ENCODE results near the gene PSMD11. TPM values are rescaled to one million over a fixed set of nuclear protein-coding genes. Genes with fewer than 3 reads are reported as not detected.

PSMD11 gene
- polyA plus RNA-seq, 2 of the 4 experiments (the other 2 are of a cell fraction) = 195 to 228 TPM

DNA sequence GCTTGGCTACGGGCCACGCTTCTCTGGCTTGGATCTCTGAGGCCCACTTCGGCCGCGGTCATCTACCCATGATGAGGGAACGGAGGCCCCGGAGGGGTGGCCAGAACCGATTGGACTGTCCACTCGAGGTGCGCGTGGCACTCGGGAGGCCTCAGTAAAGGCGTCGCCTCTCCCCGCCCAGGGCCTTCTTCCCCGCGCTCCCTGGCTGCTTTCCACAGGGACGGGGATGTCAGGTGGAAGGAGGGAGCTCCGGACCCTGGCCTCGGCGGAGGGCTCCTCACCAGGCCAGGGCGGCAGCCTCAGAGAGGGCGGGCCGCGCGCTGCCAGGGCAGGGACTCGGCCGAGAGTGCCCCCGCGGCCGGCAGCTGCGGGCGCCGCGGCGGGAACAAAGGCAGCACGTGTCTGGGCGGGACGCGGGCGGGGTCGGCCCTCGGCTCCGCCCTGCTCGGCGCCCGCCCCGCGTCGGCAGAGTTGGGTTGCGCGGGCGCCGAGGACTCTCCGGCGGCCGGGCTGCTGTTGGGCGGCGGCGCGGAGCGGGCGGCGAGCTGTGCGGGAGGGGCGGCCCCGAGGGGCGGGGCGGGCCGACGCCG, 41.9 kb downstream of the PSMD11 start:
- Histone ChIP-seq H3K9me3 (no peaks in the 10 kb centered on the region), H3K4me1 (peaks cover 6% of the 10 kb centered on the region; the same call in 1 of the 3 replicates), H3K4me3 (peak overlapping the region; percentile 94), H3K4me2 (peak overlapping the region; percentile 93), H3K27ac (peak overlapping the region; percentile 86 to 92)
- DNase-seq (ENCODE audit: low read depth in 1 of 2, low spot score in 1 of 2) (peak; percentile 76 to 77), FAIRE-seq (no peak), ATAC-seq (peak; percentile 65 to 82)
- 58% methylated on average over 20 of the region's 72 CpGs for WGBS (ENCODE audit: missing lambda C conversion rate)
- CTCF ChIA-PET = interaction anchor here (0.5 to 23.7 kb wide), 9 partner anchors 10 to 269 kb away, joined by 3 to 298 read pairs (median 3); partner anchors contain the start of gene PSMD11
- POLR2A ChIA-PET = interaction anchor here (1.0 to 1.3 kb wide), 2 partner anchors 42 to 269 kb away, joined by 3 read pairs; partner anchors contain the start of gene PSMD11
- TF ChIP-seq ESRRA (IDR thresholded peaks at IDR 0.05; ENCODE audit: borderline replicate concordance, low read length) (no peak), GATA3 (IDR thresholded peaks at IDR 0.05; ENCODE audit: borderline replicate concordance) (0 out of 2 replicates have a peak, but pooled peaks have one; percentile 23), CHD2 (IDR thresholded peaks at IDR 0.05; ENCODE audit: low read length, partially characterized antibody) (no peak), CEBPB (IDR thresholded peaks at IDR 0.05) (no peak), SREBF2 (IDR thresholded peaks at IDR 0.05) (no peak), RCOR1 (IDR thresholded peaks at IDR 0.05; ENCODE audit: low read depth, low read length) (no peak), FOSB (CRISPR knock-in tag; IDR thresholded peaks at IDR 0.05) (0 out of 2 replicates have a peak, but pooled peaks have one; percentile 28), NPAS2 (CRISPR knock-in tag; IDR thresholded peaks at IDR 0.05; ENCODE audit: borderline replicate concordance) (0 out of 2 replicates have a peak, but pooled peaks have one; percentile 30), TFCP2L1 (CRISPR knock-in tag; IDR thresholded peaks at IDR 0.05) (no peak), ZC3H11A (IDR thresholded peaks at IDR 0.05) (no peak), MYC (IDR thresholded peaks at IDR 0.05; ENCODE audit: borderline replicate concordance, low read length) (0 out of 2 replicates have a peak, but pooled peaks have one; percentile 58), FOSL2 (IDR thresholded peaks at IDR 0.05) (no peak), FOSL2 (CRISPR knock-in tag; IDR thresholded peaks at IDR 0.05) (no peak; the same call in 1 of the 2 replicates), BHLHE40 (IDR thresholded peaks at IDR 0.05; ENCODE audit: low read depth, low read length) (peak; percentile 88), KDM1A (IDR thresholded peaks at IDR 0.05; ENCODE audit: low read depth) (no peak), ZSCAN20 (CRISPR knock-in tag; IDR thresholded peaks at IDR 0.05) (no peak), HDAC2 (IDR thresholded peaks at IDR 0.05) (no peak), HEYL (CRISPR knock-in tag; IDR thresholded peaks at IDR 0.05) (no peak), POLR2AphosphoS2 (conservative IDR thresholded peaks at IDR 0.05; ENCODE audit: low read length) (no peak), EHF (CRISPR knock-in tag; IDR thresholded peaks at IDR 0.05) (no peak), CBX2 (IDR thresholded peaks at IDR 0.05; ENCODE audit: borderline replicate concordance, low read depth) (no peak), NR3C1 (IDR thresholded peaks at IDR 0.05) (no peak), CBX8 (IDR thresholded peaks at IDR 0.05) (no peak), ZFP36 (IDR thresholded peaks at IDR 0.05; ENCODE audit: borderline replicate concordance, partially characterized antibody) (no peak), NFE2L2 (conservative IDR thresholded peaks at IDR 0.05; ENCODE audit: low read length) (no peak), JUNB (IDR thresholded peaks at IDR 0.05) (no peak), TP53 (CRISPR knock-in tag; IDR thresholded peaks at IDR 0.05) (peak; percentile 43), HOXB5 (CRISPR knock-in tag; IDR thresholded peaks at IDR 0.05) (peak; percentile 27; the same call in 1 of the 2 replicates), SMC3 (IDR thresholded peaks at IDR 0.05) (no peak), RARB (CRISPR knock-in tag; IDR thresholded peaks at IDR 0.05) (no peak), HOXA7 (CRISPR knock-in tag; IDR thresholded peaks at IDR 0.05) (0 out of 2 replicates have a peak, but pooled peaks have one; percentile 46)
- TF ChIP-seq, protein P1, sequence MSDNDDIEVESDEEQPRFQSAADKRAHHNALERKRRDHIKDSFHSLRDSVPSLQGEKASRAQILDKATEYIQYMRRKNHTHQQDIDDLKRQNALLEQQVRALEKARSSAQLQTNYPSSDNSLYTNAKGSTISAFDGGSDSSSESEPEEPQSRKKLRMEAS (IDR thresholded peaks at IDR 0.05) = peak; percentile 93
- TF ChIP-seq, protein P2, sequence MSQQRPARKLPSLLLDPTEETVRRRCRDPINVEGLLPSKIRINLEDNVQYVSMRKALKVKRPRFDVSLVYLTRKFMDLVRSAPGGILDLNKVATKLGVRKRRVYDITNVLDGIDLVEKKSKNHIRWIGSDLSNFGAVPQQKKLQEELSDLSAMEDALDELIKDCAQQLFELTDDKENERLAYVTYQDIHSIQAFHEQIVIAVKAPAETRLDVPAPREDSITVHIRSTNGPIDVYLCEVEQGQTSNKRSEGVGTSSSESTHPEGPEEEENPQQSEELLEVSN (IDR thresholded peaks at IDR 0.05; ENCODE audit: borderline replicate concordance, low read depth) = peak; percentile 91; the same call in 1 of the 2 replicates
- TF ChIP-seq, protein P3, sequence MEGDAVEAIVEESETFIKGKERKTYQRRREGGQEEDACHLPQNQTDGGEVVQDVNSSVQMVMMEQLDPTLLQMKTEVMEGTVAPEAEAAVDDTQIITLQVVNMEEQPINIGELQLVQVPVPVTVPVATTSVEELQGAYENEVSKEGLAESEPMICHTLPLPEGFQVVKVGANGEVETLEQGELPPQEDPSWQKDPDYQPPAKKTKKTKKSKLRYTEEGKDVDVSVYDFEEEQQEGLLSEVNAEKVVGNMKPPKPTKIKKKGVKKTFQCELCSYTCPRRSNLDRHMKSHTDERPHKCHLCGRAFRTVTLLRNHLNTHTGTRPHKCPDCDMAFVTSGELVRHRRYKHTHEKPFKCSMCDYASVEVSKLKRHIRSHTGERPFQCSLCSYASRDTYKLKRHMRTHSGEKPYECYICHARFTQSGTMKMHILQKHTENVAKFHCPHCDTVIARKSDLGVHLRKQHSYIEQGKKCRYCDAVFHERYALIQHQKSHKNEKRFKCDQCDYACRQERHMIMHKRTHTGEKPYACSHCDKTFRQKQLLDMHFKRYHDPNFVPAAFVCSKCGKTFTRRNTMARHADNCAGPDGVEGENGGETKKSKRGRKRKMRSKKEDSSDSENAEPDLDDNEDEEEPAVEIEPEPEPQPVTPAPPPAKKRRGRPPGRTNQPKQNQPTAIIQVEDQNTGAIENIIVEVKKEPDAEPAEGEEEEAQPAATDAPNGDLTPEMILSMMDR (IDR thresholded peaks at IDR 0.05) = no peak
- TF ChIP-seq, protein P4, sequence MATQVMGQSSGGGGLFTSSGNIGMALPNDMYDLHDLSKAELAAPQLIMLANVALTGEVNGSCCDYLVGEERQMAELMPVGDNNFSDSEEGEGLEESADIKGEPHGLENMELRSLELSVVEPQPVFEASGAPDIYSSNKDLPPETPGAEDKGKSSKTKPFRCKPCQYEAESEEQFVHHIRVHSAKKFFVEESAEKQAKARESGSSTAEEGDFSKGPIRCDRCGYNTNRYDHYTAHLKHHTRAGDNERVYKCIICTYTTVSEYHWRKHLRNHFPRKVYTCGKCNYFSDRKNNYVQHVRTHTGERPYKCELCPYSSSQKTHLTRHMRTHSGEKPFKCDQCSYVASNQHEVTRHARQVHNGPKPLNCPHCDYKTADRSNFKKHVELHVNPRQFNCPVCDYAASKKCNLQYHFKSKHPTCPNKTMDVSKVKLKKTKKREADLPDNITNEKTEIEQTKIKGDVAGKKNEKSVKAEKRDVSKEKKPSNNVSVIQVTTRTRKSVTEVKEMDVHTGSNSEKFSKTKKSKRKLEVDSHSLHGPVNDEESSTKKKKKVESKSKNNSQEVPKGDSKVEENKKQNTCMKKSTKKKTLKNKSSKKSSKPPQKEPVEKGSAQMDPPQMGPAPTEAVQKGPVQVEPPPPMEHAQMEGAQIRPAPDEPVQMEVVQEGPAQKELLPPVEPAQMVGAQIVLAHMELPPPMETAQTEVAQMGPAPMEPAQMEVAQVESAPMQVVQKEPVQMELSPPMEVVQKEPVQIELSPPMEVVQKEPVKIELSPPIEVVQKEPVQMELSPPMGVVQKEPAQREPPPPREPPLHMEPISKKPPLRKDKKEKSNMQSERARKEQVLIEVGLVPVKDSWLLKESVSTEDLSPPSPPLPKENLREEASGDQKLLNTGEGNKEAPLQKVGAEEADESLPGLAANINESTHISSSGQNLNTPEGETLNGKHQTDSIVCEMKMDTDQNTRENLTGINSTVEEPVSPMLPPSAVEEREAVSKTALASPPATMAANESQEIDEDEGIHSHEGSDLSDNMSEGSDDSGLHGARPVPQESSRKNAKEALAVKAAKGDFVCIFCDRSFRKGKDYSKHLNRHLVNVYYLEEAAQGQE (IDR thresholded peaks at IDR 0.05) = no peak
- TF ChIP-seq, protein P5, sequence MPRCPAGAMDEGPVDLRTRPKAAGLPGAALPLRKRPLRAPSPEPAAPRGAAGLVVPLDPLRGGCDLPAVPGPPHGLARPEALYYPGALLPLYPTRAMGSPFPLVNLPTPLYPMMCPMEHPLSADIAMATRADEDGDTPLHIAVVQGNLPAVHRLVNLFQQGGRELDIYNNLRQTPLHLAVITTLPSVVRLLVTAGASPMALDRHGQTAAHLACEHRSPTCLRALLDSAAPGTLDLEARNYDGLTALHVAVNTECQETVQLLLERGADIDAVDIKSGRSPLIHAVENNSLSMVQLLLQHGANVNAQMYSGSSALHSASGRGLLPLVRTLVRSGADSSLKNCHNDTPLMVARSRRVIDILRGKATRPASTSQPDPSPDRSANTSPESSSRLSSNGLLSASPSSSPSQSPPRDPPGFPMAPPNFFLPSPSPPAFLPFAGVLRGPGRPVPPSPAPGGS (IDR thresholded peaks at IDR 0.05) = no peak

Measured in A549 (cell line).